Hepatocyte (in vitro differentiated cells): ENCODE measurements around the gene ZBTB8OS.

Experiments
- CTCF ChIP-seq: fragments of 200-600 bp; sonication (generic); IDR thresholded peaks from 2 replicates; pipeline ENCODE4 v1.5.1; 2016; ENCODE audit warnings: antibody characterized with exemption, mild to moderate bottlenecking; ENCODE audit not compliant: poor library complexity
- EZH2 ChIP-seq: fragments of 200-600 bp; sonication (generic); IDR thresholded peaks from 2 replicates; pipeline ENCODE4 v1.6.1; 2016; ENCODE audit warnings: antibody characterized with exemption, mild to moderate bottlenecking, borderline replicate concordance
- EZH2phosphoT487 ChIP-seq: fragments of 200-600 bp; sonication (generic); IDR thresholded peaks from one replicate; pipeline ENCODE4 v1.6.1; 2018; ENCODE audit warnings: antibody characterized with exemption, mild to moderate bottlenecking, low read depth, moderate library complexity; ENCODE audit not compliant: unreplicated experiment, severe bottlenecking

DNA sequence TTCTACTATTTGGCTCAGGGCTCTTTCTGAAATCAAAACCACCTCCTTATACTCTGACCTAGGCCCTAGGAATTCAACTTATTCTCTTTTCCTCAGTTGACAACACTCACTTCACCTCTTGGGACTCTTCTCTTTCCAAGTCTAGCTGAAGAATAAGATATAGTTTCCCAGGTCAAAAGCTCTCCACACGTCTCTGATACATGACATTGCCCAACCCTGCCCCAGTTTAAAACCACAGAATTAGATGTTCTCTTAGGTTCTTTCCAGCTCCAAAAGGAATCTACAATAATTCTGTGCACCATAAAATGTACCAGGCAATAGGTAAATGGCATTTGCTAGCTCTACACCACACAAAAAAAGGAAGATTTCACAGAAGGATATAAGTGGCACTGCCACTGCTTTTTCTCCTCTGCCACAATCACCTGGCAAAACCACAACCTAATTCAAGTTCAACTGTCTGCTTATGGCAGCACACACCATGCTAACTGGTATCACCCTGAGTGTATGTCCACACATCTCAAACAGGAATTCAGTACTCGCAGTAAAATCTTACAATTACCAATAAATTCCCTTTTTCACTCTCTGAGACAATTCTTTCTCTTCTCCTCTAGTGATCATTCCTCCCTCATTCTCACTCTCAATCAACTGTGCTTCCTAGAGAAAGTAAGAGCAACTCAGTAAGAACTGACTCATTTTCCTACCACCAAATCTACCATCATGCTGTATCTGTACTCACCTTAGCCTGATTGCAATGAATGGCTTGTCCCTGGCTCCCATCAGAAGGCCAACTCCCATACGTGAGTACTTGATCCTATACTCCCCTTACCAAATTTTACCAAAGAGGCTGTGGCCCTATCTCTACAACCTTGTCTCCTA, 27.3 kb downstream of the ZBTB8OS start:
- TF ChIP-seq CTCF, result no peak
- TF ChIP-seq EZH2phosphoT487, result no peak
- no peak for TF ChIP-seq EZH2
